ENCODE data around the gene ASF1B. TPM values are rescaled to one million over a fixed set of nuclear protein-coding genes. Genes with fewer than 3 reads are reported as not detected.

Gene ASF1B
- total RNA-seq, 1 experiment from 2014 or later: 78.1 TPM

DNA sequence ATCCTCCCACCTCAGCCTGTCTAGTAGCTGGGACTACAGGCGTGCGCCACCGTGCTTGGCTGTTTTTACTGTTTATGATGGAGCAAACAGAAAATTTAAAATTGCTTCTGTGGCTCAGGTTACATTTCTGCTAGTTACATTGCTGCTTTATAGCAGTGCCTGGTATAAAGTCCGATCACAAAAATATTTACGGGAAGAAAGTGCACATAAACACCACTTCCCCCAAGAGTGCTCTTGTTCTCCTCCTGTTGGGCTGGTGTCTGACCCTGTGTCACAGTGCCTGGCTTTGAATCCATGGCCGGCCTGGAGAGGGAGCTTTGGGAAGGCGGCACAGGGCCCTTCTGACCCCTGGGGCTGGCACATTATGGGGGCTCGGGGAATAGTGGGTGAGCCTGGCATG lies 30.7 kb downstream of the ASF1B start:
- H2AFZ ChIP-seq (ENCODE audit: low read depth, low read length, poor library complexity, severe bottlenecking): no peak overlapping the region
- no peaks in the 10 kb centered on the region for H4K20me1 ChIP-seq (ENCODE audit: insufficient read depth)
- intact Hi-C loops (cut with micrococcal nuclease): no loop called here
- H3K4me1 ChIP-seq (ENCODE audit: control insufficient read depth in 1 of 2, insufficient read depth in 2 of 2, low read length in 2 of 2): 0 out of 4 replicates have a peak, but pooled peaks cover 0 to 4% of the 10 kb centered on the region in 2 experiments
- peaks cover 2 to 10% of the 10 kb centered on the region in 2 experiments; a peak in 3 of 4 replicates for H3K36me3 ChIP-seq (ENCODE audit: control insufficient read depth in 1 of 2, insufficient read depth in 2 of 2, low read length in 2 of 2)
- CTCF ChIA-PET: no interaction called here
- H3K9me3 ChIP-seq (ENCODE audit: control insufficient read depth in 1 of 2, insufficient read depth in 1 of 2, low read depth in 1 of 2, low read length in 2 of 2): no peaks in the 10 kb centered on the region
- no peaks in the 10 kb centered on the region for H3K79me2 ChIP-seq (ENCODE audit: insufficient read depth, low read length)
- BruUV-seq (replicated peaks): no TSS peak
- H3K9me2 ChIP-seq (ENCODE audit: insufficient read depth): no peaks in the 10 kb centered on the region
- ATAC-seq: no peak
- no peak for TF ChIP-seq YY1 (IDR thresholded peaks at IDR 0.05; ENCODE audit: extremely low read depth, insufficient replicate concordance, low read depth, low read length)
- TF ChIP-seq, protein P1, sequence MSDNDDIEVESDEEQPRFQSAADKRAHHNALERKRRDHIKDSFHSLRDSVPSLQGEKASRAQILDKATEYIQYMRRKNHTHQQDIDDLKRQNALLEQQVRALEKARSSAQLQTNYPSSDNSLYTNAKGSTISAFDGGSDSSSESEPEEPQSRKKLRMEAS (IDR thresholded peaks at IDR 0.05): no peak
- no peak for TF ChIP-seq POLR2AphosphoS5 (IDR thresholded peaks at IDR 0.05; ENCODE audit: low read depth, low read length)
- TF ChIP-seq, protein P2, sequence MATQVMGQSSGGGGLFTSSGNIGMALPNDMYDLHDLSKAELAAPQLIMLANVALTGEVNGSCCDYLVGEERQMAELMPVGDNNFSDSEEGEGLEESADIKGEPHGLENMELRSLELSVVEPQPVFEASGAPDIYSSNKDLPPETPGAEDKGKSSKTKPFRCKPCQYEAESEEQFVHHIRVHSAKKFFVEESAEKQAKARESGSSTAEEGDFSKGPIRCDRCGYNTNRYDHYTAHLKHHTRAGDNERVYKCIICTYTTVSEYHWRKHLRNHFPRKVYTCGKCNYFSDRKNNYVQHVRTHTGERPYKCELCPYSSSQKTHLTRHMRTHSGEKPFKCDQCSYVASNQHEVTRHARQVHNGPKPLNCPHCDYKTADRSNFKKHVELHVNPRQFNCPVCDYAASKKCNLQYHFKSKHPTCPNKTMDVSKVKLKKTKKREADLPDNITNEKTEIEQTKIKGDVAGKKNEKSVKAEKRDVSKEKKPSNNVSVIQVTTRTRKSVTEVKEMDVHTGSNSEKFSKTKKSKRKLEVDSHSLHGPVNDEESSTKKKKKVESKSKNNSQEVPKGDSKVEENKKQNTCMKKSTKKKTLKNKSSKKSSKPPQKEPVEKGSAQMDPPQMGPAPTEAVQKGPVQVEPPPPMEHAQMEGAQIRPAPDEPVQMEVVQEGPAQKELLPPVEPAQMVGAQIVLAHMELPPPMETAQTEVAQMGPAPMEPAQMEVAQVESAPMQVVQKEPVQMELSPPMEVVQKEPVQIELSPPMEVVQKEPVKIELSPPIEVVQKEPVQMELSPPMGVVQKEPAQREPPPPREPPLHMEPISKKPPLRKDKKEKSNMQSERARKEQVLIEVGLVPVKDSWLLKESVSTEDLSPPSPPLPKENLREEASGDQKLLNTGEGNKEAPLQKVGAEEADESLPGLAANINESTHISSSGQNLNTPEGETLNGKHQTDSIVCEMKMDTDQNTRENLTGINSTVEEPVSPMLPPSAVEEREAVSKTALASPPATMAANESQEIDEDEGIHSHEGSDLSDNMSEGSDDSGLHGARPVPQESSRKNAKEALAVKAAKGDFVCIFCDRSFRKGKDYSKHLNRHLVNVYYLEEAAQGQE (IDR thresholded peaks at IDR 0.05; ENCODE audit: low read depth): no peak
- TF ChIP-seq, protein P3, sequence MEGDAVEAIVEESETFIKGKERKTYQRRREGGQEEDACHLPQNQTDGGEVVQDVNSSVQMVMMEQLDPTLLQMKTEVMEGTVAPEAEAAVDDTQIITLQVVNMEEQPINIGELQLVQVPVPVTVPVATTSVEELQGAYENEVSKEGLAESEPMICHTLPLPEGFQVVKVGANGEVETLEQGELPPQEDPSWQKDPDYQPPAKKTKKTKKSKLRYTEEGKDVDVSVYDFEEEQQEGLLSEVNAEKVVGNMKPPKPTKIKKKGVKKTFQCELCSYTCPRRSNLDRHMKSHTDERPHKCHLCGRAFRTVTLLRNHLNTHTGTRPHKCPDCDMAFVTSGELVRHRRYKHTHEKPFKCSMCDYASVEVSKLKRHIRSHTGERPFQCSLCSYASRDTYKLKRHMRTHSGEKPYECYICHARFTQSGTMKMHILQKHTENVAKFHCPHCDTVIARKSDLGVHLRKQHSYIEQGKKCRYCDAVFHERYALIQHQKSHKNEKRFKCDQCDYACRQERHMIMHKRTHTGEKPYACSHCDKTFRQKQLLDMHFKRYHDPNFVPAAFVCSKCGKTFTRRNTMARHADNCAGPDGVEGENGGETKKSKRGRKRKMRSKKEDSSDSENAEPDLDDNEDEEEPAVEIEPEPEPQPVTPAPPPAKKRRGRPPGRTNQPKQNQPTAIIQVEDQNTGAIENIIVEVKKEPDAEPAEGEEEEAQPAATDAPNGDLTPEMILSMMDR (IDR thresholded peaks at IDR 0.05 in 2 of 3, conservative IDR thresholded peaks at IDR 0.05 in 1 of 3; ENCODE audit: borderline replicate concordance in 1 of 3, insufficient read depth in 1 of 3, low read depth in 2 of 3, low read length in 2 of 3): no peak
- no peak for TF ChIP-seq POLR2A (IDR thresholded peaks at IDR 0.05; ENCODE audit: borderline replicate concordance, extremely low read depth, insufficient read depth, insufficient read length)
- TF ChIP-seq EZH2phosphoT487 (IDR thresholded peaks at IDR 0.05; ENCODE audit: borderline replicate concordance): no peak
- TF ChIP-seq EGR1 (IDR thresholded peaks at IDR 0.05; ENCODE audit: low read depth): no peak
- TF ChIP-seq SRF (IDR thresholded peaks at IDR 0.05; ENCODE audit: low read depth): no peak
- TF ChIP-seq TCF7L2 (IDR thresholded peaks at IDR 0.05; ENCODE audit: borderline replicate concordance, extremely low read depth, insufficient read depth, insufficient read length): no peak
- no peak for TF ChIP-seq RAD21 (IDR thresholded peaks at IDR 0.05; ENCODE audit: low read depth)
- TF ChIP-seq CEBPB (IDR thresholded peaks at IDR 0.05; ENCODE audit: low read depth): no peak
- no peak for TF ChIP-seq EZH2 (IDR thresholded peaks at IDR 0.05)
- no peak for TF ChIP-seq CBX3 (IDR thresholded peaks at IDR 0.05; ENCODE audit: low read depth)
- no peak overlapping the region for H3K4me3 ChIP-seq (replicated peaks in 1 of 2; ENCODE audit: low read depth in 1 of 2, low read length in 2 of 2)
- POLR2A ChIA-PET: no interaction called here
- H3K4me2 ChIP-seq (ENCODE audit: low read length): no peak overlapping the region
- RAD21 ChIA-PET (ENCODE audit: low non-redundant PET in 1 of 2, low total read pairs in 2 of 2, uncharacterized antibody in 2 of 2, unreplicated experiment in 2 of 2): no interaction called here
- no peak overlapping the region for H3K27ac ChIP-seq (ENCODE audit: low read depth, low read length)
- H3K27me3 ChIP-seq (ENCODE audit: insufficient read depth, low read length): no peaks in the 10 kb centered on the region
- no peak overlapping the region for H3K9ac ChIP-seq (ENCODE audit: low read length)
- no peak for DNase-seq (ENCODE audit: low read depth, low spot score)

All from HCT116 (cell line).